Vagina (tissue), 2 donors: ENCODE measurements around the gene HOTAIR.

Experiments
- POLR2A ChIP-seq, 2 donors: fragments of 450-650 bp; IDR thresholded peaks; one replicate each; pipeline ENCODE4 v1.6.1; 2017; ENCODE audit warnings: antibody characterized with exemption in 2 of 2, mild to moderate bottlenecking in 2 of 2, moderate library complexity in 2 of 2
- POLR2AphosphoS5 ChIP-seq, 2 donors: sonication (generic); formaldehyde crosslinking; IDR thresholded peaks; one replicate each; pipeline ENCODE4 v1.9.0; 2017; ENCODE audit warnings: antibody characterized with exemption in 2 of 2, mild to moderate bottlenecking in 2 of 2, low read depth in 1 of 2; ENCODE audit not compliant: insufficient read depth in 1 of 2
- TF ChIP-seq, protein P1 (sequence below), 3 experiments: fragments of 450-650 bp in 2 of 3; fragments of 200-600 bp in 1 of 3; sonication (generic) in 1 of 3; IDR thresholded peaks; one replicate each; pipeline ENCODE4 v1.5.1; 2017 to 2019; ENCODE audit warnings: antibody characterized with exemption in 3 of 3, mild to moderate bottlenecking in 2 of 3, moderate library complexity in 2 of 3

DNA sequence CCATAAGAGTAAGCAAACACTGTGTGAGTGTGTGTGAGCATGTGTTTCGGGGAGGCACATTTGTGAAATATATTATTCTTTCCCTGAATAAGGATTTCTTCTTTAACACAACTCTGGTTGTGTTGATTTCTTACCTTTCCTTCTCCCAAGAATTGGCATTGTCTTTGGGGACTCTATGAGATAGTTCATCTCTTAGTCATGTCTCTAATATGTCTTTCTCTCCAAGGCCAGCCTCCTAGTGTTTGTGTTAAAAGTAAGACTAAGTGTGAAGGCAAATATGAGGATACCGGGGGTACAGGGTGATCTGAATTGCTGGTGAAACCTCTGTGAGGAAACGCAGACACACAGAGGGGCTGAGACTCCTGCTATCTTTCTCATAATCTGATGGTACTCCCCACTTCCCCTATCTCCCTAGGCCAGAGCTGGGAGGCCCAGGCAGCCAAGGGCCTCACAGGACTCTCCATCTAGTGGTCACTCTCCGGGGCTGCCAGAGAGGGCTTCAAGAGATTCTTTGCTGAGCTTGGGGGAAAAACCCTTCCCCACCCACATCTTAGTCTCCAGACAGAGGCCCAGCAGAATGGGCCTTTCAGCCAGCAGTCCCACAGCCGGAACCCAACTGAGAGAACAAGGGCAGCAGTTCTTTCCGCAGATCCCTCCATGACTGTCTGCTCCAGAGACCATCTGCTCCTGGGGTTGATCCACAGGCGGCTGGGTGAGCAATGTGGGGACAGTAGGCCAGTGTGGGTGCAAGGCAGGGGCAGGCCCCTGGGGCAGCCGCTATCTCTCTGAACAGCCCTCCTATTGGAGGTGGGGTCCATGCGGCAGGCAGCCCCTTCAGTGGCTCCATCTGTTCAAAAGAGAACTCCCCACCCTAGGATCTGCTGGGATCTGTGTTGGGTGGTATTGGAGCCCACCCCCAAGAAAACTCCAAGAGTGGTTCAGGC lies 25.8 kb downstream of the HOTAIR start:
- TF ChIP-seq, protein P1, sequence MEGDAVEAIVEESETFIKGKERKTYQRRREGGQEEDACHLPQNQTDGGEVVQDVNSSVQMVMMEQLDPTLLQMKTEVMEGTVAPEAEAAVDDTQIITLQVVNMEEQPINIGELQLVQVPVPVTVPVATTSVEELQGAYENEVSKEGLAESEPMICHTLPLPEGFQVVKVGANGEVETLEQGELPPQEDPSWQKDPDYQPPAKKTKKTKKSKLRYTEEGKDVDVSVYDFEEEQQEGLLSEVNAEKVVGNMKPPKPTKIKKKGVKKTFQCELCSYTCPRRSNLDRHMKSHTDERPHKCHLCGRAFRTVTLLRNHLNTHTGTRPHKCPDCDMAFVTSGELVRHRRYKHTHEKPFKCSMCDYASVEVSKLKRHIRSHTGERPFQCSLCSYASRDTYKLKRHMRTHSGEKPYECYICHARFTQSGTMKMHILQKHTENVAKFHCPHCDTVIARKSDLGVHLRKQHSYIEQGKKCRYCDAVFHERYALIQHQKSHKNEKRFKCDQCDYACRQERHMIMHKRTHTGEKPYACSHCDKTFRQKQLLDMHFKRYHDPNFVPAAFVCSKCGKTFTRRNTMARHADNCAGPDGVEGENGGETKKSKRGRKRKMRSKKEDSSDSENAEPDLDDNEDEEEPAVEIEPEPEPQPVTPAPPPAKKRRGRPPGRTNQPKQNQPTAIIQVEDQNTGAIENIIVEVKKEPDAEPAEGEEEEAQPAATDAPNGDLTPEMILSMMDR (IDR thresholded peaks at IDR 0.05), result no peak
- no peak for TF ChIP-seq POLR2AphosphoS5 (IDR thresholded peaks at IDR 0.05; ENCODE audit: insufficient read depth in 1 of 2, low read depth in 1 of 2)
- no peak for TF ChIP-seq POLR2A (IDR thresholded peaks at IDR 0.05)
